Fibroblast of villous mesenchyme (primary cell): ENCODE results near the gene HOXD13. TPM values are rescaled to one million over a fixed set of nuclear protein-coding genes. Genes with fewer than 3 reads are reported as not detected.

Source experiments
- total RNA-seq: library from RNA; depleted of rRNA; stranded (reverse); fragments of >200 nt; gene quantifications from 2 replicates; pipeline ENCODE4 v1.2.3, GENCODE V29; 2012

HOXD13 gene
- total RNA-seq, 1 donor: 0.43 TPM

Other genes with a start within 250 kb of the HOXD13 start
- gene LNPK, start 90.5 kb upstream of the HOXD13 start, total RNA-seq: 30.9 and 48.8 TPM in 2 replicates
- gene EVX2, start 8.8 kb upstream of the HOXD13 start, total RNA-seq: under 0.01 TPM in 1 of 2 replicates, not detected in the other
- gene HOXD12, start 7.1 kb downstream of the HOXD13 start, total RNA-seq: not detected in 2 replicates
- gene HOXD11, start 14.6 kb downstream of the HOXD13 start, total RNA-seq: 26.4 and 42.3 TPM in 2 replicates
- gene HOXD10, start 24.1 kb downstream of the HOXD13 start, total RNA-seq: 39.9 and 58.7 TPM in 2 replicates
- 10.6 and 11.2 TPM in 2 replicates for gene HOXD9, start 30.0 kb downstream of the HOXD13 start, total RNA-seq
- gene HOXD8, start 37.0 kb downstream of the HOXD13 start, total RNA-seq: 11.9 and 15.5 TPM in 2 replicates
- gene HOXD4, start 58.8 kb downstream of the HOXD13 start, total RNA-seq: 5.5 and 7.8 TPM in 2 replicates
- 14.5 and 21.6 TPM in 2 replicates for gene HOXD3, start 64.6 kb downstream of the HOXD13 start, total RNA-seq
- under 0.01 and 0.32 TPM in 2 replicates for gene HOXD1, start 95.9 kb downstream of the HOXD13 start, total RNA-seq
- 12.2 and 16.8 TPM in 2 replicates for gene MTX2, start 176.7 kb downstream of the HOXD13 start, total RNA-seq